ENCODE results near the gene TRIM67.
A peak's percentile ranks its signal among the peaks of the same experiment; 100 is the strongest.

Gene TRIM67

DNA sequence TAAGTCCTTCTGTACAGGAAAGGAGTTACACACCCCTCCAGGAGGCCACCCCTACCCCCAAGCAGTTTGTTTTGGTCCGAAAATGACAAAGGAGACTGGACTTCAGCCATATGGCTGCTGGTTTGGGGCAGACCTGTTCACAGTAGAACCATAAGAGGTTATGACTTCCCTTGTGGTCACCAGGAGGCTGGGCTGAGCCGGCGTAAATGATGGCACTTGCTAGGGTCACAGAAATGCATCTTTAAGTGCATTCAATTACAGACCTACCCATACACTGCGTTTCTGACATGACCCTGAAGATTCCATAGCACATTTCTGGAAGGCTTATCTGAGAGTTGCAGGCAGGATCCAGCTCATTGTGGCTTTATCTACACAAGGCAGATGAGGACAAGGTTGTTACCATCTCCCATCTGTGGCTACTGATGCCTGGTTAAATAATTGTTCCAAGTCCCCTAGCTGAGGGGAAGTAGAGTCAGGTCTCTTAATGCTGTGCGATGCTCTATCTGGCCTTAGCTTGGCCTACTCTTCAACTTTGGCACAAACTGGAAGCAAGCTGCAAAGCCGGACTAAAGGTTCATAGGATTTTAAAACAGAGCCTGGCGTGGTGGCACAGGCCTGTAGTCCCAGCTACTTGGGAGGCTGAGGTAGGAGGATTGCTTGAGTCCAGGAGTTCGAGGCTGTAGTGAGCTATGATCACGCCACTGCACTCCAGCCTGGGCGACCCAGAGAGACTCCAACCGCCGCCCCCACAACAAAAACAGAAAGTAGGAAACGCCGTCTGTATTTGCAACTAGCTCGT, 1.7 kb upstream of the TRIM67 start:
- peak overlapping the region; percentile 48 for H3K4me3 ChIP-seq (ENCODE audit: low read length)
- H3K27ac ChIP-seq (ENCODE audit: low read length), result no peak overlapping the region
- no peaks in the 10 kb centered on the region for H3K9me3 ChIP-seq (ENCODE audit: control insufficient read depth, low read depth, low read length)
- no peak overlapping the region for H3K9ac ChIP-seq (ENCODE audit: low read length)
- H3K4me1 ChIP-seq (ENCODE audit: control insufficient read depth, low read depth, low read length), result no peaks in the 10 kb centered on the region
- peaks cover 75% of the 10 kb centered on the region for H3K27me3 ChIP-seq (ENCODE audit: control insufficient read depth, insufficient read depth, low read length)
- no peaks in the 10 kb centered on the region for H3K36me3 ChIP-seq (ENCODE audit: control insufficient read depth, low read depth, low read length)

DNA sequence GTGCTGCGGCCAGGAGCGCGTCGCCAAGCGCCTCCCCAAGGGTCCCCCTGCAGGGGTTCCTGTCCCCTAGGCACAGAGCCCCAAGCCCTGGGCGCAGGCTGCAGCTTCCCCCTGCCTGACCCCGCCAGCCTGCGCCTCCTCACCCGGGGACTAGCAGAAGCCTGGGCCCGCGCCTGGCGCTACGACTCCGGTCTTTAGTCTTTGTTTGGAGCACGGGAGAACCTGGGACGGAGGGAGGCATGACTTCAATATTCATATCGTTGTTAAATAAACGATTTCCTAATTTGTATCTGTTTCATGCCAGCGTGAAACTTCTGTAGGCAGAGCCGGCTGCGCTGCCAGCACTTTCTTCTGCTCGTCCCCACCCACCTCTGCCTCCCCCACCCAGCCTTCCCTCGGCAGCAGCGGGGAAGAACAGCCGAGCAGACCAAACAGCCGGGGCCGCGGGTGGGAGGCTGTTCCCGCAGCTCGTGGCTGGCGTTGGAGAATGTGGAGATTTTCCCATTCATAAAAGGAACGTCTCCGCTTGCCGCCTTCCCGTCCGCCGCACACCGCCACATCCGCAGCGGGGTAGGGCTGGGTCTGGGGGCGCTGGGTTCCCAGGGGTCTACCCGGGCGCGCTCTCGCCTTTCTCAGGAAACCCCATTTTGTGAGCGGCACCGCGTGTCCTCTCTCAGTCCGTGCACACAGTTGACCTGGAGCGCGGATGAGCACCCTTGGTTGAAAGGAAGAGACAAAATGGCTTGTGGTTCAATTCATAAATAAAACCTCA, 777 bp upstream of the TRIM67 start:
- H3K27me3 ChIP-seq (ENCODE audit: control insufficient read depth, insufficient read depth, low read length), result peaks cover 84% of the 10 kb centered on the region
- no peaks in the 10 kb centered on the region for H3K9me3 ChIP-seq (ENCODE audit: control insufficient read depth, low read depth, low read length)
- no peaks in the 10 kb centered on the region for H3K4me1 ChIP-seq (ENCODE audit: control insufficient read depth, low read depth, low read length)
- no peaks in the 10 kb centered on the region for H3K36me3 ChIP-seq (ENCODE audit: control insufficient read depth, low read depth, low read length)
- H3K9ac ChIP-seq (ENCODE audit: low read length), result no peak overlapping the region
- peak overlapping the region; percentile 48 for H3K4me3 ChIP-seq (ENCODE audit: low read length)
- no peak overlapping the region for H3K27ac ChIP-seq (ENCODE audit: low read length)

DNA sequence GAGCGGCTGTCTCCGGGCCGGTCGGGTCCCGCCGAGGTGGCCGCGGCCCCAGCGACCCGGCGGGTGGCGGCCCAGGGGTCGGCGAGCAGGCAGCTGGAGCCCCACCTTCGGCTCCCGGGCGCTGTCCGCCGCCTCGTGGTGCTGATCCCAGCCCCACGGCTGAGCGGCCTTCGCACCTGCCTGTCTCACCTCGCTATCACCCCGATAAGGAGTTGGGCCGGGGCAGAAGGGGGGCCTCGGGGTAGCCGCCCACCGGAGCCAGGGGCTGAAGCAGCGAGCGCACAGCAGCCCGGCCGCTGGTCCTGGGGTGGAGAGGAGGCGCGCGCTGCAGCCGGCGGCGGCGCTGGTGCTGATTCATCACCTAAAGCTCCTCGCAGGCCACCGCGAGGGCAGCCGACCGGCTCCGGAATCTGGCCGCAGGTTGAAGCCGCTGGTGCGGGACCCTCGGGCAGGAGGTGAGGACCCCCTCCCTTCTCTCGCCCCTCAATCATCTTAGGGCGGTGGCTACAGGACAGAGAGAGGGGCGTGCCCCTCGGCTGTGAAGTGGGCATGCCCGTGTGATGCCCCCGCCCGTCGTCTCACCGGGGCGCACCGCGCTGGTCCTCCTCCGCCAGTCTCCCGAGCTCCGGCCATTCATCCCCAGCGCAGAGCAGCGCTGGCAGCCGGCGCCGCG, 575 bp downstream of the TRIM67 start:
- no peak overlapping the region for H3K27ac ChIP-seq (ENCODE audit: low read length)
- H3K4me3 ChIP-seq (ENCODE audit: low read length), result peak overlapping the region; percentile 48
- peaks cover 84% of the 10 kb centered on the region for H3K27me3 ChIP-seq (ENCODE audit: control insufficient read depth, insufficient read depth, low read length)
- no peaks in the 10 kb centered on the region for H3K9me3 ChIP-seq (ENCODE audit: control insufficient read depth, low read depth, low read length)
- no peaks in the 10 kb centered on the region for H3K36me3 ChIP-seq (ENCODE audit: control insufficient read depth, low read depth, low read length)
- H3K4me1 ChIP-seq (ENCODE audit: control insufficient read depth, low read depth, low read length), result no peaks in the 10 kb centered on the region
- H3K9ac ChIP-seq (ENCODE audit: low read length), result no peak overlapping the region

DNA sequence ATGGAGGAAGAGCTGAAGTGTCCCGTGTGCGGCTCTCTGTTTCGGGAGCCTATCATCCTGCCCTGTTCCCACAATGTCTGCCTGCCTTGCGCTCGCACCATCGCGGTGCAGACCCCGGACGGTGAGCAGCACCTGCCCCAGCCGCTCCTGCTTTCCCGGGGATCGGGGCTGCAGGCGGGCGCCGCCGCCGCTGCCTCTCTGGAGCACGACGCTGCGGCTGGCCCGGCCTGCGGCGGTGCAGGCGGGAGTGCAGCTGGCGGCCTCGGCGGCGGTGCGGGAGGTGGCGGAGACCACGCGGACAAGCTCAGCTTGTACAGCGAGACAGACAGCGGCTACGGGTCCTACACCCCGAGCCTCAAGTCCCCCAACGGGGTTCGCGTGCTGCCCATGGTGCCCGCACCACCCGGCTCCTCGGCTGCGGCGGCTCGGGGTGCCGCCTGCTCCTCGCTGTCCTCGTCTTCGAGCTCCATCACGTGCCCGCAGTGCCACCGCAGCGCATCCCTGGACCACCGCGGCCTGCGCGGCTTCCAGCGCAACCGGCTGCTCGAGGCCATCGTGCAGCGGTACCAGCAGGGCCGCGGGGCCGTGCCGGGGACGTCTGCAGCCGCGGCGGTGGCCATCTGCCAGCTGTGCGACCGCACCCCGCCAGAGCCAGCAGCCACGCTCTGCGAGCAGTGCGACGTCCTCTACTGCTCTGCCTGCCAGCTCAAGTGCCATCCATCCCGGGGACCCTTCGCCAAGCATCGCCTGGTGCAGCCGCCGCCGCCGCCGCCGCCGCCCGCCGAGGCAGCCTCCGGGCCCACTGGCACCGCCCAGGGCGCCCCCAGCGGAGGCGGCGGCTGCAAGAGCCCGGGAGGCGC, 1.3 kb downstream of the TRIM67 start:
- Histone ChIP-seq H3K9ac (ENCODE audit: low read length) (no peak overlapping the region), H3K4me3 (ENCODE audit: low read length) (peak overlapping the region; percentile 48), H3K9me3 (ENCODE audit: control insufficient read depth, low read depth, low read length) (no peaks in the 10 kb centered on the region), H3K36me3 (ENCODE audit: control insufficient read depth, low read depth, low read length) (no peaks in the 10 kb centered on the region), H3K4me1 (ENCODE audit: control insufficient read depth, low read depth, low read length) (no peaks in the 10 kb centered on the region), H3K27ac (ENCODE audit: low read length) (no peak overlapping the region), H3K27me3 (ENCODE audit: control insufficient read depth, insufficient read depth, low read length) (peaks cover 83% of the 10 kb centered on the region)

DNA sequence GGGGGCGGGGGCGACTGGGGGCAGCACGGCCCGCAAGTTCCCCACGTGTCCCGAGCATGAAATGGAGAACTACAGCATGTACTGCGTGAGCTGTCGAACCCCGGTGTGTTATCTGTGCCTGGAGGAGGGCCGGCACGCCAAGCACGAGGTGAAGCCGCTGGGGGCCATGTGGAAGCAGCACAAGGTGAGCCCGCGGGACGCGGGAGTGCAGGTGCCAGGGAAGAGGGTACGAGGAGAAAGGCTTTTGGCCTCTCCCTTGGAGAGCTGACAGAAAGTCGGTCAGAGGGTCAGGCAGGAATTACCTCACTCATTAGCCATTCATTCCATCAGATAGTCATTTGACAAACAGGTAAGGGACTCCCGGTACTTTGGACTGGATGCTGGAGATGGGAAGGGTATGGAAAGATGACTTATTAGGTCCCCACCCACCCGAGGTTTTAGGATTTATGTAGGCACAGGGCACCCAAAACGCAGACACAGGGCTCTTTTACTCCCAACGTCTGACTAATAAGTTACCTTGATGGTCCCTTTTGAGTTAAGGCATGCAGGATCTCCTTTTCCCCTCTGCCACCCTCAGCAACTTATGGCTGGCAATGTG, 2.1 kb downstream of the TRIM67 start:
- no peak overlapping the region for H3K4me3 ChIP-seq (ENCODE audit: low read length)

DNA sequence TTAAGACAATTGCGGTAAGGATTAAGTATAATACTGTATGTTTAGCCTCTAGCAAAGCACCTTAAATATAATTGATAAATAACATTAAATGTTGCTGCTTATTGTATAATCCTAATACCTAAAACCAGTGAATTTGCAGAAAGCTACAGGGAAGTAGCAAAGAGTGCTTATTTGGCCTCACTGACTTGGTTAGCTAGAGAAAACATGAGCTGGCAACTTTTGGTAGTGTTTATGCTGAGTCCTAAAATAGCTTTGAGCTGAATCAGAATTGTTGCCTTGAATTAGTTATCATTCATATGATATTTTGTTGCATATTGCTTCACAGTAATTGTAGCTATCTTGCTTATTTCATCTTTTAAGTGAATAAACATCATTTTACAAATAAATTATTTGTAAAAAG, 3.5 kb downstream of the TRIM67 start:
- H3K27me3 ChIP-seq (ENCODE audit: control insufficient read depth, insufficient read depth, low read length), result peaks cover 67% of the 10 kb centered on the region
- H3K9ac ChIP-seq (ENCODE audit: low read length), result no peak overlapping the region
- no peaks in the 10 kb centered on the region for H3K4me1 ChIP-seq (ENCODE audit: control insufficient read depth, low read depth, low read length)
- no peaks in the 10 kb centered on the region for H3K9me3 ChIP-seq (ENCODE audit: control insufficient read depth, low read depth, low read length)
- no peak overlapping the region for H3K4me3 ChIP-seq (ENCODE audit: low read length)
- H3K36me3 ChIP-seq (ENCODE audit: control insufficient read depth, low read depth, low read length), result no peaks in the 10 kb centered on the region
- H3K27ac ChIP-seq (ENCODE audit: low read length), result no peak overlapping the region

More for the DNA sequence above, 2.1 kb downstream of the TRIM67 start:
- Histone ChIP-seq H3K9ac (ENCODE audit: low read length) (no peak overlapping the region), H3K4me1 (ENCODE audit: control insufficient read depth, low read depth, low read length) (no peaks in the 10 kb centered on the region), H3K36me3 (ENCODE audit: control insufficient read depth, low read depth, low read length) (no peaks in the 10 kb centered on the region), H3K9me3 (ENCODE audit: control insufficient read depth, low read depth, low read length) (no peaks in the 10 kb centered on the region), H3K27me3 (ENCODE audit: control insufficient read depth, insufficient read depth, low read length) (peaks cover 81% of the 10 kb centered on the region), H3K27ac (ENCODE audit: low read length) (no peak overlapping the region)

DNA sequence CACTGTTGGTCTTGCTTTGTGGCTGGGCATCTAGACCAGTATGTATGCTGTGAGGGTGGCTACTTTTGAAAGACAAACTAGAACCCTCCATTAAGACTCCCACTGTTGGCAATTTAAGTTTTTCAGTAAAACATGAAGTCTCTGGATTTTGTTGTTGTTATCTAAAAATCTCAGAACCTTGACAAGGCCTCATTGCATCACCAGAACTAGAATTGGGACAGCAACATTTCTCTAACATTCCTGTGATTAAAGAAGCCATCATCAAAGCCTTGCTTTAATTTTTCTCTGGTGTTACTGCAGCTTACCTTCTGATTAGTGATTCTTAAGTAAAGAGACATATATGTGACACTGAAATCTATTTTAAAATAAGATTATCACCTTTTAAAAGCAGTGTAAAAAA, 4.5 kb downstream of the TRIM67 start:
- Histone ChIP-seq H3K9me3 (ENCODE audit: control insufficient read depth, low read depth, low read length) (no peaks in the 10 kb centered on the region), H3K36me3 (ENCODE audit: control insufficient read depth, low read depth, low read length) (no peaks in the 10 kb centered on the region)

DNA sequence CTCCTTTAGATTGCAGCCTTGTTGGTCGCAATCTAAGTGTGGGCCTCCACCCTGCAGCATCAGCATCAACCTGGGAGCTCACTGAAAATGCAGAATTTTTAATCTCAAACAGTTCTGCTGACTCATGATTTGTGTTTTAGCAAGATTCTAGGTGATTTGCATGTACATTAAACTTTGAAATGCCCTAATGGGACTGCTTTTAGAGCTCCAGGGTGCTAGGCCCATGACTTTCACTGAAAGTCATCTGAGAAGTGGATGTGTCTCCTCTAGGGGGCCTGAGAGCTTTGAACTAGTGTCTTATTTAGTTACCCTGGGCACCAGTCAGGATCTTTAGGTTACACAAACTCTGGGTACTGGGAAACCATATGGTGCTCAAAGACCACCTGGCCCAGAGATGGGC, 9.0 kb downstream of the TRIM67 start:
- Histone ChIP-seq H3K9me3 (ENCODE audit: control insufficient read depth, low read depth, low read length) (no peaks in the 10 kb centered on the region), H3K4me1 (ENCODE audit: control insufficient read depth, low read depth, low read length) (no peaks in the 10 kb centered on the region), H3K4me3 (ENCODE audit: low read length) (no peak overlapping the region), H3K27ac (ENCODE audit: low read length) (no peak overlapping the region), H3K9ac (ENCODE audit: low read length) (no peak overlapping the region), H3K27me3 (ENCODE audit: control insufficient read depth, insufficient read depth, low read length) (peaks cover 12% of the 10 kb centered on the region), H3K36me3 (ENCODE audit: control insufficient read depth, low read depth, low read length) (no peaks in the 10 kb centered on the region)

More for the DNA sequence above, 4.5 kb downstream of the TRIM67 start:
- H3K27ac ChIP-seq (ENCODE audit: low read length), result no peak overlapping the region
- H3K4me1 ChIP-seq (ENCODE audit: control insufficient read depth, low read depth, low read length), result no peaks in the 10 kb centered on the region
- H3K9ac ChIP-seq (ENCODE audit: low read length), result no peak overlapping the region
- H3K27me3 ChIP-seq (ENCODE audit: control insufficient read depth, insufficient read depth, low read length), result peaks cover 57% of the 10 kb centered on the region
- H3K4me3 ChIP-seq (ENCODE audit: low read length), result no peak overlapping the region

DNA sequence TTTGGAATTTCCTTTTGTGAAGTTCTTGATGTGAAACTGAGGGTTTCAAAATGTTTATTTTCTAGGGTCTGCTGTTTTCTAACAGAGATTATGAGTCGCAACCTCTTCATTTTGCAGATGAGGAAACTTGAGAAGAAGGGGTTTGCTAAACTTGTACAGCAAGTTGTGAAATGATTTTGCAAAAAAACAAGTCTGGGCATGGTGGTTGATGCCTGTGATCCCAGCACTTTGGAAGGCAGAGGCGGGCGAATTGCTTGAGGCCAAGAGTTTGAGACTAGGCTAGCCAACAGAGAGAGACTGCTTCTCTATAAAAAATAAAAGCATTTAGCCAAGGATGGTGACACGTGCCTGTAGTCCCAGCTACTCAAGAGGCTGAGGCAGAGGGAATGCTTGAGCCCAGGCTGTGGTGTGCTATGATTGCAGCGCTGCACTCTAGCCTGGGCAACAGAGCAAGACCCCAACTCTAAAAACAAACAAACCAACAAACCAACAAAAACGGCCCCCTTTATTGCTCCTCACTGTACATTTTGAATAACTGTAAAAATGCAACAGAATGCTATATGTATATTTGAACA, 9.9 kb downstream of the TRIM67 start:
- no peaks in the 10 kb centered on the region for H3K9me3 ChIP-seq (ENCODE audit: control insufficient read depth, low read depth, low read length)
- H3K36me3 ChIP-seq (ENCODE audit: control insufficient read depth, low read depth, low read length), result no peaks in the 10 kb centered on the region
- H3K9ac ChIP-seq (ENCODE audit: low read length), result no peak overlapping the region
- peaks cover 3% of the 10 kb centered on the region for H3K27me3 ChIP-seq (ENCODE audit: control insufficient read depth, insufficient read depth, low read length)
- H3K4me3 ChIP-seq (ENCODE audit: low read length), result no peak overlapping the region
- no peak overlapping the region for H3K27ac ChIP-seq (ENCODE audit: low read length)
- H3K4me1 ChIP-seq (ENCODE audit: control insufficient read depth, low read depth, low read length), result no peaks in the 10 kb centered on the region

DNA sequence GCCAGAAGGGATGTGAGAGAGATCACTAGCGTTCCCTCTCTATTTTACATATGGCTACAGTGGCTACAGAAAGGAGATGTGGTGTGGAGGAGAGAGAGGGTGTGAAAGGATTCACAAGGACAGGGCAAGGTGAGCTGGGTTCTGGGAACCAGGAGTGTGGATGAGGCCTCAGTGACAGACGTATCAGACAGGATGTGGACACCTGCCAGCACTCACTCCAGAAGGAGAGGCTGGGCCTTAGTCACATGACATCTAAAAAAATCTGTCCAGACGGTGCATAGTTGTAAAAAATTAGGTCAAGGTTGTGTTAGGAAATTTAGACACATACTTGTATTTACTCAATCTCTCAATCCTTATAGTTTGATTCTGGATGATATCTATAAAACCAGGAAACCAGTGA, 10.6 kb downstream of the TRIM67 start:
- Histone ChIP-seq H3K36me3 (ENCODE audit: control insufficient read depth, low read depth, low read length) (no peaks in the 10 kb centered on the region), H3K9ac (ENCODE audit: low read length) (no peak overlapping the region), H3K4me3 (ENCODE audit: low read length) (no peak overlapping the region), H3K4me1 (ENCODE audit: control insufficient read depth, low read depth, low read length) (no peaks in the 10 kb centered on the region), H3K27ac (ENCODE audit: low read length) (no peak overlapping the region), H3K27me3 (ENCODE audit: control insufficient read depth, insufficient read depth, low read length) (no peaks in the 10 kb centered on the region), H3K9me3 (ENCODE audit: control insufficient read depth, low read depth, low read length) (no peaks in the 10 kb centered on the region)

All from iPS-18a (cell line).